Activated CD8-positive, alpha-beta T cell treated with anti-CD3 and anti-CD28 coated beads for 36 hours (primary cell): ENCODE data around the gene PRKN. TPM values are rescaled to one million over a fixed set of nuclear protein-coding genes. Genes with fewer than 3 reads are reported as not detected.

Experiments
- ATAC-seq: fragments of 200-7000 bp; cut with Tn5 transposase; one replicate; pipeline ENCODE4 v1.10.0; 2021; ENCODE audit warnings: mild to moderate bottlenecking, moderate library complexity
- CTCF ChIA-PET: fragments of 350-600 bp; sonication (Branson Sonifier 250); formaldehyde crosslinking; loops from one replicate; lab custom pipeline; 2021; ENCODE audit warnings: antibody characterized with exemption; lab: Charles Lee
- POLR2A ChIA-PET: fragments of 350-600 bp; sonication (Branson Sonifier 250); formaldehyde crosslinking; loops from one replicate; lab custom pipeline; 2021; ENCODE audit warnings: antibody characterized with exemption; lab: Charles Lee
- DNase-seq: peaks from one replicate; pipeline ENCODE4 v3.0.0-alpha.2; 2020
- H3K27ac Mint-ChIP-seq: one replicate; pipeline ENCODE4 v1.8.0; 2021; ENCODE audit warnings: mild to moderate bottlenecking, mixed read lengths
- H3K27me3 Mint-ChIP-seq: one replicate; pipeline ENCODE4 v1.8.0; 2021; ENCODE audit warnings: mixed read lengths
- H3K36me3 Mint-ChIP-seq: one replicate; pipeline ENCODE4 v1.8.0; 2021; ENCODE audit warnings: low read depth, mixed read lengths
- H3K4me1 Mint-ChIP-seq: one replicate; pipeline ENCODE4 v1.8.0; 2021; ENCODE audit warnings: low read depth, mixed read lengths
- H3K4me3 Mint-ChIP-seq: one replicate; pipeline ENCODE4 v1.8.0; 2021; ENCODE audit warnings: mild to moderate bottlenecking, moderate library complexity, mixed read lengths
- H3K9me3 Mint-ChIP-seq: one replicate; pipeline ENCODE4 v1.8.0; 2021; ENCODE audit warnings: mixed read lengths
- CTCF ChIP-seq: fragments of 200-600 bp; IDR thresholded peaks from one replicate; pipeline ENCODE4 v1.8.0; 2022; ENCODE audit warnings: antibody characterized with exemption, mild to moderate bottlenecking
- intact Hi-C: fragments of 100-400 bp; cut with micrococcal nuclease; formaldehyde crosslinking; loops from one replicate; pipeline ENCODE4 v1.10.0; 2022
- total RNA-seq, 2 experiments: library from RNA; stranded (reverse); gene quantifications; one replicate each; pipeline ENCODE4 v1.2.3, GENCODE V29; 2021

The PRKN gene
- total RNA-seq, 2 experiments from 2014 or later = 1.2 to 1.4 TPM

DNA sequence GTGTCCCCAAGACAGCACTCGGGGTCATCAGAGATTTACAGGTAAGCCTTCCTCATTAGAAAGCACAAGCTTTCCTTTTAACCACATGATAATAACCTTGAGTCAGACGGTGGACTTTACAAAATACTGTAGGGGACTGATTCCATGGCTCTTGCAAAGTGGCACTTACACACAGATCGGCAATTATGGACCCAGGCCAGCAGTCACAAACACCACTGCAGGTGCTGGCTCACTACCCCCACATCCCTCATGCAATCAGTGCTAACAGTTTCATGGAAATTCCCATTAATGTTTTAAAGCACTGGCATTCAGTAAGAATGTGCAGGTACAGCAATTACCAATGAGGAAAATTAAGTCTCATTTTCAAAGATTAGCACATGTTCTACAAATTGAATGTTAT is 516.5 kb downstream of the PRKN start:
- Mint-ChIP-seq H3K36me3 (peaks cover 5% of the 10 kb centered on the region), H3K27ac (no peak overlapping the region), H3K4me1 (no peaks in the 10 kb centered on the region), H3K9me3 (peaks cover 7% of the 10 kb centered on the region), H3K4me3 (no peak overlapping the region), H3K27me3 (no peaks in the 10 kb centered on the region)
- POLR2A ChIA-PET = no interaction called here
- CTCF ChIA-PET = no interaction called here
- no peak for ATAC-seq
- intact Hi-C loops = no loop called here
- no peak for DNase-seq
- TF ChIP-seq CTCF = no peak

- CTCF ChIA-PET = no interaction called here
- no peak overlapping the region for H3K4me3 Mint-ChIP-seq
Measured at GRCh38 chr6:162203287-162203686, 524.3 kb downstream of the PRKN start.

GRCh38 chr6:162200945-162201690 is 526.4 kb downstream of the PRKN start:
- TF ChIP-seq CTCF = no peak
- no peak for DNase-seq
- POLR2A ChIA-PET = no interaction called here
- Mint-ChIP-seq H3K9me3 (no peaks in the 10 kb centered on the region), H3K4me1 (no peaks in the 10 kb centered on the region), H3K4me3 (no peak overlapping the region), H3K27me3 (no peaks in the 10 kb centered on the region), H3K27ac (no peak overlapping the region), H3K36me3 (no peaks in the 10 kb centered on the region)
- CTCF ChIA-PET = no interaction called here
- intact Hi-C loops = no loop called here
- no peak for ATAC-seq

More at GRCh38 chr6:162203287-162203686, 524.3 kb downstream of the PRKN start:
- intact Hi-C loops = no loop called here
- POLR2A ChIA-PET = no interaction called here
- no peak for TF ChIP-seq CTCF
- Mint-ChIP-seq H3K27ac (no peak overlapping the region), H3K4me1 (no peaks in the 10 kb centered on the region), H3K36me3 (peaks cover 1% of the 10 kb centered on the region), H3K9me3 (peaks cover 3% of the 10 kb centered on the region), H3K27me3 (no peaks in the 10 kb centered on the region)
- ATAC-seq (no peak), DNase-seq (no peak)

DNA sequence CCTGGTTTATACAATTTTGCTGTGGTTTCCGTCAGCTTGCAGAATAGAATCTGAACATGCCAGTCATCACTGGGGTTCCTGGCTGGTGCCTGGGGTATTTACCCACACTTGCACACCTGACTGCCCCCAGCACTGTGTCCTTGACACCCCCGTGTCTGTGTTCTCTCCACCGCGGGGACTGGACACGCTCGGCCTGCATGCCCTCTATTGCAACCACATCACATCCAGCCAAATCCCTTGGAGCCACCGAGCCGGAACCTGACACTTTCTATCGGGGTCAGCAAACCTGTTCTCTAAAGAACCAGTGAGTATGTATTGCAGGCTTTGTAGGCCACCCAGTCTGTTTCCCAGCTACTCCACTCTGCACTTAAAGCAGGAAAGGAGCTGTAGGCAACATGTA is 527.5 kb downstream of the PRKN start:
- DNase-seq (no peak), ATAC-seq (no peak)
- Mint-ChIP-seq H3K4me1 (no peaks in the 10 kb centered on the region), H3K9me3 (no peaks in the 10 kb centered on the region), H3K27me3 (no peaks in the 10 kb centered on the region), H3K36me3 (no peaks in the 10 kb centered on the region), H3K27ac (no peak overlapping the region), H3K4me3 (no peak overlapping the region)
- no peak for TF ChIP-seq CTCF
- POLR2A ChIA-PET = no interaction called here
- intact Hi-C loops = no loop called here
- CTCF ChIA-PET = no interaction called here

GRCh38 chr6:162198925-162199324 is 528.6 kb downstream of the PRKN start:
- POLR2A ChIA-PET = no interaction called here
- CTCF ChIA-PET = no interaction called here
- Mint-ChIP-seq H3K4me3 (no peak overlapping the region), H3K9me3 (no peaks in the 10 kb centered on the region), H3K27ac (no peak overlapping the region), H3K27me3 (no peaks in the 10 kb centered on the region), H3K36me3 (no peaks in the 10 kb centered on the region), H3K4me1 (no peaks in the 10 kb centered on the region)
- TF ChIP-seq CTCF = no peak
- no peak for DNase-seq
- intact Hi-C loops = no loop called here
- ATAC-seq = no peak
